Thyroid gland (tissue), 4 donors: ENCODE measurements around the gene ZBED1. TPM values are rescaled to one million over a fixed set of nuclear protein-coding genes. Genes with fewer than 3 reads are reported as not detected.
"Not testable (repeated sequence)": the region's sequence is repeated elsewhere in the genome, so short reads cannot be mapped to it uniquely, and the experiment has no call there.

Source experiments
- DNase-seq, 2 donors: peaks; one replicate each; pipeline ENCODE4 v3.0.0-alpha.2; 2019
- H3K27ac ChIP-seq, 3 donors: fragments of 200-600 bp; sonication (generic); 1 replicate in 2 of 3; 2 replicates in 1 of 3; pipeline ENCODE4 v1.5.1; 2016 to 2019; ENCODE audit warnings: mild to moderate bottlenecking in 1 of 3, moderate library complexity in 1 of 3
- H3K27me3 ChIP-seq: fragments of 200-600 bp; sonication (generic); one replicate; pipeline ENCODE4 v1.5.1; 2019
- H3K36me3 ChIP-seq, 2 donors: fragments of 200-600 bp; sonication (generic); one replicate each; pipeline ENCODE4 v1.5.1; 2016 to 2019
- H3K4me1 ChIP-seq, 2 donors: fragments of 200-600 bp; sonication (generic); one replicate each; pipeline ENCODE4 v1.5.1; 2017 to 2019
- H3K4me3 ChIP-seq, 3 donors: fragments of 200-600 bp; sonication (generic); replicated peaks in 1 of 3; 1 replicate in 2 of 3; 2 replicates in 1 of 3; pipeline ENCODE4 v1.5.1; 2016; ENCODE audit warnings: mild to moderate bottlenecking in 1 of 3
- H3K9me3 ChIP-seq: fragments of 200-600 bp; sonication (generic); one replicate; pipeline ENCODE4 v1.5.1; 2017
- POLR2A ChIP-seq, 2 donors: fragments of 450-650 bp; IDR thresholded peaks; one replicate each; pipeline ENCODE4 v1.6.1; 2017; ENCODE audit warnings: antibody characterized with exemption in 2 of 2, mild to moderate bottlenecking in 2 of 2, moderate library complexity in 1 of 2
- WGBS, 2 donors: methylation state at CpG; one replicate each; pipeline ENCODE4 v1.1.5; 2017; 5-methylcytosine and 5-hydroxymethylcytosine counted together
- intact Hi-C: fragments of 100-400 bp; cut with DNase I; formaldehyde crosslinking; loops from one replicate; pipeline ENCODE4 v1.15.1; 2023
- total RNA-seq, 4 donors: library from RNA; depleted of rRNA; stranded (reverse); fragments of >200 nt; gene quantifications; one replicate each; pipeline ENCODE4 v1.2.3, GENCODE V29; 2016
- TF ChIP-seq, protein P1 (sequence below), 6 experiments: fragments of 200-600 bp in 3 of 6; fragments of 450-650 bp in 3 of 6; sonication (generic) in 3 of 6; IDR thresholded peaks; one replicate each; pipeline ENCODE4 v1.5.1; 2016 to 2019; ENCODE audit warnings: antibody characterized with exemption in 6 of 6, mild to moderate bottlenecking in 2 of 6, inconsistent platforms in 1 of 6, moderate library complexity in 1 of 6

The ZBED1 gene
- total RNA-seq, 4 donors from 2014 or later = 32.4 to 48.6 (median 45.2) TPM

DNA sequence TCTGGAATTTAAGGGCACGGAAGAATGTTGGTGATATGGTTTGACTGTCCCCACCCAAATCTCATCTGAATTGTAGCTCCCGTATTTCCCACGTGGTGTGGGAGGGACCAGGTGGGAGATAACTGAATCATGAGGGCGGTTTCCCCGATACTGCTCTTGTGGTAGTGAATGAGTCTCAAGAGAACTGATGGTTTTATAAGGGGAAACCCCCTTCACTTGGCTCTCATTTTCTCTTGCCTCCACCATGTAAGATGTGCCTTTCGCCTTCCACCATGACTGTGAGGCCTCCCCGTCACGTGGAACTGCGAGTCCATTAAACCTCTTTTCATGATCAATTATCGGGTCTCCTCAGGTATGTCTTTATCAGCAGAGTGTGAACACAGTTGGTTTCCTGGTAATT is 25.6 kb upstream of the ZBED1 start:
- no peak for DNase-seq
- WGBS, 2 donors = 89 to 90% methylated on average over 10 of the region's 10 CpGs
- no peaks in the 10 kb centered on the region for H3K4me1 ChIP-seq
- no peaks in the 10 kb centered on the region for H3K9me3 ChIP-seq
- H3K27me3 ChIP-seq = no peaks in the 10 kb centered on the region
- H3K4me3 ChIP-seq = no peak overlapping the region
- TF ChIP-seq, protein P1, sequence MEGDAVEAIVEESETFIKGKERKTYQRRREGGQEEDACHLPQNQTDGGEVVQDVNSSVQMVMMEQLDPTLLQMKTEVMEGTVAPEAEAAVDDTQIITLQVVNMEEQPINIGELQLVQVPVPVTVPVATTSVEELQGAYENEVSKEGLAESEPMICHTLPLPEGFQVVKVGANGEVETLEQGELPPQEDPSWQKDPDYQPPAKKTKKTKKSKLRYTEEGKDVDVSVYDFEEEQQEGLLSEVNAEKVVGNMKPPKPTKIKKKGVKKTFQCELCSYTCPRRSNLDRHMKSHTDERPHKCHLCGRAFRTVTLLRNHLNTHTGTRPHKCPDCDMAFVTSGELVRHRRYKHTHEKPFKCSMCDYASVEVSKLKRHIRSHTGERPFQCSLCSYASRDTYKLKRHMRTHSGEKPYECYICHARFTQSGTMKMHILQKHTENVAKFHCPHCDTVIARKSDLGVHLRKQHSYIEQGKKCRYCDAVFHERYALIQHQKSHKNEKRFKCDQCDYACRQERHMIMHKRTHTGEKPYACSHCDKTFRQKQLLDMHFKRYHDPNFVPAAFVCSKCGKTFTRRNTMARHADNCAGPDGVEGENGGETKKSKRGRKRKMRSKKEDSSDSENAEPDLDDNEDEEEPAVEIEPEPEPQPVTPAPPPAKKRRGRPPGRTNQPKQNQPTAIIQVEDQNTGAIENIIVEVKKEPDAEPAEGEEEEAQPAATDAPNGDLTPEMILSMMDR (IDR thresholded peaks at IDR 0.05) = no peak
- TF ChIP-seq POLR2A (IDR thresholded peaks at IDR 0.05) = no peak
- no peak overlapping the region for H3K27ac ChIP-seq
- H3K36me3 ChIP-seq = no peaks in the 10 kb centered on the region
- intact Hi-C loops = no loop called here

GRCh38 chrX:2523911-2524310 is 23.1 kb upstream of the ZBED1 start:
- intact Hi-C loops = no loop called here
- Histone ChIP-seq H3K27me3 (no peaks in the 10 kb centered on the region), H3K4me3 (no peak overlapping the region), H3K27ac (no peak overlapping the region), H3K4me1 (no peaks in the 10 kb centered on the region), H3K9me3 (no peaks in the 10 kb centered on the region), H3K36me3 (no peaks in the 10 kb centered on the region)
- DNase-seq = no peak
- TF ChIP-seq POLR2A (IDR thresholded peaks at IDR 0.05) = no peak
- TF ChIP-seq, protein P1 (IDR thresholded peaks at IDR 0.05) = no peak
- WGBS, 2 donors = 76 to 81% methylated on average over 6 of the region's 6 CpGs

DNA sequence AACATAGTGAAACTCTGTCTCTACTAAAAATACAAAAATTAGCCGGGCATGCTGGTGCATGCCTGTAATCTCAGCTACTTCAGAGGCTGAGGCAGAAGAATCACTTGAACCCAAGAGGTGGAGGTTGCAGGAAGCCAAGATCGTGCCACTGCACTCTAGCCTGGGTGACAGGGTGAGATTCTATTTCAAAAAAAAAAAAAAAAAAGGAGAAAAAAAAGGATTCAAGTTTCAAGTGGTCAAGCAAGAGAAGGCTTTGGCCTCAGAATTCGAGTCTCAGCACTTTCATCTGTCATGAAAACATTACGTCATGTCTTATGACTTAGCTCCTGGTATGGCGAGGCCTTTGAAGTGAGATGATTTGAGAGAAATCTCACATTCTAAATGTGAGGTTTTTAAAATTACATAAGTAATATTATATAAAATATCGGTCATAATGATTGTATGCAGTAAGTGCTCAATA is 21.2 kb upstream of the ZBED1 start:
- intact Hi-C loops = no loop called here

GRCh38 chrX:2521092-2521926 is 20.5 kb upstream of the ZBED1 start:
- Histone ChIP-seq H3K4me3 (no peak overlapping the region), H3K4me1 (no peaks in the 10 kb centered on the region), H3K36me3 (no peaks in the 10 kb centered on the region), H3K27me3 (no peaks in the 10 kb centered on the region), H3K27ac (no peak overlapping the region), H3K9me3 (no peaks in the 10 kb centered on the region)
- no peak for DNase-seq
- TF ChIP-seq POLR2A (IDR thresholded peaks at IDR 0.05) = no peak
- TF ChIP-seq, protein P1 (IDR thresholded peaks at IDR 0.05) = no peak
- intact Hi-C loops = no loop called here
- WGBS, 2 donors = 50 to 51% methylated on average over 15 of the region's 15 CpGs

More for the DNA sequence above, 21.2 kb upstream of the ZBED1 start:
- WGBS, 2 donors = 68 to 71% methylated on average over 6 of the region's 6 CpGs
- no peaks in the 10 kb centered on the region for H3K27me3 ChIP-seq
- H3K27ac ChIP-seq = no peak overlapping the region
- no peak for DNase-seq
- H3K9me3 ChIP-seq = no peaks in the 10 kb centered on the region
- no peaks in the 10 kb centered on the region for H3K4me1 ChIP-seq
- H3K4me3 ChIP-seq = no peak overlapping the region
- TF ChIP-seq, protein P1 (IDR thresholded peaks at IDR 0.05) = no peak
- no peaks in the 10 kb centered on the region for H3K36me3 ChIP-seq

- H3K9me3 ChIP-seq = no peaks in the 10 kb centered on the region
- TF ChIP-seq POLR2A (IDR thresholded peaks at IDR 0.05) = no peak
- TF ChIP-seq, protein P1 (IDR thresholded peaks at IDR 0.05) = no peak
- WGBS, 2 donors = 96 to 98% methylated on average over 8 of the region's 8 CpGs
- no peaks in the 10 kb centered on the region for H3K36me3 ChIP-seq
- no peaks in the 10 kb centered on the region for H3K4me1 ChIP-seq
- no peaks in the 10 kb centered on the region for H3K27me3 ChIP-seq
- no peak overlapping the region for H3K4me3 ChIP-seq
- DNase-seq = no peak
- no peak overlapping the region for H3K27ac ChIP-seq
- intact Hi-C loops = no loop called here
Measured at GRCh38 chrX:2520539-2520938, 19.8 kb upstream of the ZBED1 start.

DNA sequence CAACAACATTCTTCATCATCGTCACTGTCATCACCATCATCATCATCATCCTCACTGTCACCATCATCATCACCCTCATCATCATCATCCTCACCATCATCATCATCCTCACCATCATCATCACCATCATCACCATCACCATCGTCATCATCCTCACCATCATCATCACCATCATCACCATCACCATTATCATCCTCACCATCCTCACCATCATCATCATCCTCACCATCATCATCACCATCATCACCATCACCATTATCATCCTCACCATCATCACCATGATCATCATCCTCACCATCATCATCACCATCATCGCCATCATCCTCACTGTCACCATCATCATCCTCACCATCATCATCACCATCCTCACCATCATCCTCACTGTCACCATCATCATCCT is 18.9 kb upstream of the ZBED1 start:
- H3K9me3 ChIP-seq, H3K4me1 ChIP-seq, H3K27ac ChIP-seq, H3K36me3 ChIP-seq, H3K4me3 ChIP-seq, intact Hi-C loops, H3K27me3 ChIP-seq, DNase-seq: not testable (repeated sequence)
- 65 to 87% methylated on average over 3 of the region's 3 CpGs for WGBS, 2 donors
